Natural killer cell (primary cell): Measurements from ENCODE around the gene TRMT2B. TPM values are rescaled to one million over a fixed set of nuclear protein-coding genes. Genes with fewer than 3 reads are reported as not detected.

Source experiments
- ATAC-seq, 3 donors: fragments of 150-1000 bp in 2 of 3; fragments of 200-7000 bp in 1 of 3; cut with Tn5 transposase; 1 replicate in 1 of 3; 2 replicates in 2 of 3; pipeline ENCODE4 v1.10.0; 2021; ENCODE audit warnings: mild to moderate bottlenecking in 2 of 3, moderate library complexity in 2 of 3
- DNase-seq, 2 donors: peaks; one replicate each; pipeline versions ENCODE4 v3.0.0 to v3.0.0-alpha.2; 2013 to 2021; ENCODE audit warnings: mixed read lengths in 1 of 2
- H3K27ac ChIP-seq: one replicate; pipeline ENCODE4 v1.5.1; 2013; ENCODE audit warnings: mild to moderate bottlenecking, low read length
- H3K27me3 ChIP-seq: one replicate; pipeline ENCODE4 v1.6.1; 2013; ENCODE audit warnings: low read length; ENCODE audit not compliant: control insufficient read depth, insufficient read depth
- H3K36me3 ChIP-seq: one replicate; pipeline ENCODE4 v1.6.1; 2013; ENCODE audit warnings: low read length; ENCODE audit not compliant: control insufficient read depth, insufficient read depth
- H3K4me1 ChIP-seq: one replicate; pipeline ENCODE4 v1.6.1; 2013; ENCODE audit warnings: low read length; ENCODE audit not compliant: control insufficient read depth, insufficient read depth
- H3K4me3 ChIP-seq: one replicate; pipeline ENCODE4 v1.5.1; 2013; ENCODE audit warnings: low read length
- H3K9me3 ChIP-seq: one replicate; pipeline ENCODE4 v1.6.1; 2013; ENCODE audit warnings: low read length; ENCODE audit not compliant: control insufficient read depth, insufficient read depth
- H3K27ac Mint-ChIP-seq, 2 donors: one replicate each; pipeline ENCODE4 v1.8.0; 2022; ENCODE audit warnings: mild to moderate bottlenecking in 2 of 2, mixed read lengths in 2 of 2, moderate library complexity in 1 of 2
- H3K27me3 Mint-ChIP-seq, 2 donors: one replicate each; pipeline ENCODE4 v1.8.0; 2022; ENCODE audit warnings: low read depth in 2 of 2, mixed read lengths in 2 of 2
- H3K36me3 Mint-ChIP-seq: one replicate; pipeline ENCODE4 v1.8.0; 2022; ENCODE audit warnings: mixed read lengths
- H3K4me1 Mint-ChIP-seq, 2 donors: one replicate each; pipeline ENCODE4 v1.8.0; 2022; ENCODE audit warnings: mixed read lengths in 2 of 2
- H3K4me3 Mint-ChIP-seq: one replicate; pipeline ENCODE4 v1.8.0; 2022; ENCODE audit warnings: mild to moderate bottlenecking, moderate library complexity, mixed read lengths
- H3K9me3 Mint-ChIP-seq, 2 donors: one replicate each; pipeline ENCODE4 v1.8.0; 2022; ENCODE audit warnings: mixed read lengths in 2 of 2
- WGBS: methylation state at CpG from one replicate; pipeline ENCODE4 v1.1.7; 2013; ENCODE audit warnings: missing lambda C conversion rate; ENCODE audit not compliant: insufficient coverage; 5-methylcytosine and 5-hydroxymethylcytosine counted together
- intact Hi-C: fragments of 100-400 bp; cut with micrococcal nuclease; formaldehyde crosslinking; loops from one replicate; pipeline ENCODE4 v1.14.2; 2022
- total RNA-seq, 4 donors: library from RNA; stranded (reverse); fragments of 120-200 nt in 1 of 4; gene quantifications; one replicate each; pipeline versions ENCODE4 v1.2.3 to v1.2.4, GENCODE V29; 2013 to 2022
- TF ChIP-seq, protein P1 (sequence below): fragments of 200-600 bp; IDR thresholded peaks from one replicate; pipeline ENCODE4 v1.8.0; 2022; ENCODE audit warnings: antibody characterized with exemption

Gene TRMT2B
- total RNA-seq, 3 donors from 2014 or later (not counting 1 experiment from before 2014, with no cell fraction given), result 31.2 to 37.1 (median 36.7) TPM

DNA sequence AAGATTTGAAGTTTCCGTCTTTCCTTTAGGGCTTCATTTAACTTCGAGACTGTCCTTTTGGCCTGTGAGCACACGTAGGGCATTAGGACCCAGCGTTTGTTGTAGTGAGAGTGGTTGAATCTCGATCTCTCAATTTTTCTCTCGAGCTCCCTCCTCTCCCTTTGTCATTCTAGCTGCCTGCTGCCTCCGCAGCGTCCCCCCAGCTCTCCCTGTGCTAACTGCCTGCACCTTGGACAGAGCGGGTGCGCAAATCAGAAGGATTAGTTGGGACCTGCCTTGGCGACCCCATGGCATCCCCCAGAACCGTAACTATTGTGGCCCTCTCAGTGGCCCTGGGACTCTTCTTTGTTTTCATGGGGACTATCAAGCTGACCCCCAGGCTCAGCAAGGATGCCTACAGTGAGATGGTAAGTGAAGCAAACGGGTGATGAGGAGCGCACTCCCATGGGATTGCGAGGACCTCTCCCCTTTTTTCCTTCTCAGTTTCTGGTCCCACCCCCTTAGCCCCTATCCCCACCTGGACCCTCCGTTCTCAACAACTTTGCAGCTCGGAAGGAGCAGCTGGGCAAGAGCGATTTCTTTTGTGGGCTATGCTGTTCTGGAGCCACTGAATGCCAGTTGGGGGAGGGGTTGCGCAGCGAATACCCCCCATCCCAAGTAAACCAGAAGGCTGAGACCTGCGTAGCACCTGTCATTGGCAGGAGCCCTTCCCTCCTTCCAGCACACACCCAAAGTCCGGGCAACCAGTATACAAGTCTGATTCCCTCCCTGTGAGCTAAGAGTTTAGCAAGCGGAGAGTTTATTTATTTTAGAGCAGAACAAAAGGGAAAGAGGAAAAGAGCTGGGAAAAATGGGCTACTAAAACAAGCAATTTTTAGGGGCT, 27.0 kb upstream of the TRMT2B start, which contains the start of gene TMEM35A:
TMEM35A (plus strand) TSS at position 164 of the 883 bp plus-strand sequence; CDS start at position 288, 124 bp downstream.
- peak within 1 kb of the TSS; percentile 43 for H3K4me3 Mint-ChIP-seq
- intact Hi-C loops, result no loop called here
- 10% methylated on average over 8 of the region's 23 CpGs for WGBS

DNA sequence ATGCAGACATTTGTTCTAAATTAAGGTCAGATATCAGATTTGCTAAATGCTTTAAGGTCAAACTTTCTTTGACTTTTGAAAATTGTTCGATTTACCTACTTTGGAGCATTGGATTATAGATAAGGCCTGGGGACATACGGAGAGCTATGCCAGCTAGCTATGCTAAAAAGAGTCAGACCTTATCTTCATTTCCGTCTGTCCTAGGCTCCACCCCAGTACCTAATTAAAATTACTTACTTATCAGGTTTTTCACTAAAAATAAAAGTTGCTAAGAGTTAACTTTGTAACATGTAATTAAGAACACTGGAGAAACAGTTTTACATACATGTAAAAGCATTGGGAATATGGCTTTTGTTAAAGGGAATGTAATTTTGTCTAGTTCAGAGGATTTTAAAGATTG, 19.7 kb upstream of the TRMT2B start:
- Mint-ChIP-seq H3K4me3 (no peak overlapping the region), H3K9me3 (no peaks in the 10 kb centered on the region), H3K4me1 (no peaks in the 10 kb centered on the region), H3K27ac (no peak overlapping the region), H3K36me3 (no peaks in the 10 kb centered on the region), H3K27me3 (no peaks in the 10 kb centered on the region)
- H3K27me3 ChIP-seq, result no peaks in the 10 kb centered on the region
- H3K9me3 ChIP-seq, result no peaks in the 10 kb centered on the region
- ATAC-seq (no peak), DNase-seq (no peak)
- TF ChIP-seq, protein P1, sequence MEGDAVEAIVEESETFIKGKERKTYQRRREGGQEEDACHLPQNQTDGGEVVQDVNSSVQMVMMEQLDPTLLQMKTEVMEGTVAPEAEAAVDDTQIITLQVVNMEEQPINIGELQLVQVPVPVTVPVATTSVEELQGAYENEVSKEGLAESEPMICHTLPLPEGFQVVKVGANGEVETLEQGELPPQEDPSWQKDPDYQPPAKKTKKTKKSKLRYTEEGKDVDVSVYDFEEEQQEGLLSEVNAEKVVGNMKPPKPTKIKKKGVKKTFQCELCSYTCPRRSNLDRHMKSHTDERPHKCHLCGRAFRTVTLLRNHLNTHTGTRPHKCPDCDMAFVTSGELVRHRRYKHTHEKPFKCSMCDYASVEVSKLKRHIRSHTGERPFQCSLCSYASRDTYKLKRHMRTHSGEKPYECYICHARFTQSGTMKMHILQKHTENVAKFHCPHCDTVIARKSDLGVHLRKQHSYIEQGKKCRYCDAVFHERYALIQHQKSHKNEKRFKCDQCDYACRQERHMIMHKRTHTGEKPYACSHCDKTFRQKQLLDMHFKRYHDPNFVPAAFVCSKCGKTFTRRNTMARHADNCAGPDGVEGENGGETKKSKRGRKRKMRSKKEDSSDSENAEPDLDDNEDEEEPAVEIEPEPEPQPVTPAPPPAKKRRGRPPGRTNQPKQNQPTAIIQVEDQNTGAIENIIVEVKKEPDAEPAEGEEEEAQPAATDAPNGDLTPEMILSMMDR, result no peak
- intact Hi-C loops, result no loop called here
- no peak overlapping the region for H3K4me3 ChIP-seq
- no peaks in the 10 kb centered on the region for H3K4me1 ChIP-seq
- no peak overlapping the region for H3K27ac ChIP-seq
- H3K36me3 ChIP-seq, result no peaks in the 10 kb centered on the region
- no CpG with 5 or more reads among the region's 3 CpGs for WGBS

More for the DNA sequence above, 27.0 kb upstream of the TRMT2B start, which contains the start of gene TMEM35A:
- H3K4me3 ChIP-seq, result no peak within 1 kb of the TSS
- H3K4me1 Mint-ChIP-seq, result peaks cover 0 to 3% of the 10 kb centered on the region in 2 donors
- peaks cover 3% of the 10 kb centered on the region for H3K27me3 ChIP-seq
- DNase-seq (no peak), ATAC-seq (no peak)
- H3K27ac ChIP-seq, result no peak within 1 kb of the TSS
- no peaks in the 10 kb centered on the region for H3K36me3 Mint-ChIP-seq
- H3K36me3 ChIP-seq, result no peaks in the 10 kb centered on the region
- H3K27me3 Mint-ChIP-seq, result peaks cover 14 to 43% of the 10 kb centered on the region in 2 donors
- no peaks in the 10 kb centered on the region for H3K9me3 ChIP-seq
- peaks cover 4% of the 10 kb centered on the region for H3K4me1 ChIP-seq
- H3K9me3 Mint-ChIP-seq, result no peaks in the 10 kb centered on the region
- TF ChIP-seq, protein P1, result no peak
- H3K27ac Mint-ChIP-seq, result no peak within 1 kb of the TSS

DNA sequence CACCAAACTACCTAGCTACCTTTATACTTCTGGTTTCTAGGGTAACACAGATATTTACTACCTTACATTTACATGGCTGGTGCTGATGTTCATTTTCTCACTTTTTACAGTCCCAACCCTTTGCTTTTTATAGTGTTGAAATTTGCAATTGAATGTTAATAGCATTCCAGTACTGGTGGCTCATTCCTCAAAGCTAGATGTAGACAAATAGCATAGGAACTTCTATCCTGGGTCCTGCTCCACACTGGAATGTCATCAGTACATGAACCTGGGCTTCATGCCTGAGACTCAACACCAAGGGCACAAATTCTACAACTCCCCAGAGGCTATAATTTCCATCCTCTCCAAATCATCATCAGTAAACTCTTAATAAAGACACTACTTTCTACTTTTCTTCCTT, 10.3 kb upstream of the TRMT2B start:
- H3K9me3 ChIP-seq, result no peaks in the 10 kb centered on the region
- Mint-ChIP-seq H3K4me3 (no peak overlapping the region), H3K36me3 (no peaks in the 10 kb centered on the region), H3K4me1 (no peaks in the 10 kb centered on the region), H3K27ac (no peak overlapping the region), H3K27me3 (peaks cover 3 to 14% of the 10 kb centered on the region in 2 donors), H3K9me3 (no peaks in the 10 kb centered on the region)
- no peak overlapping the region for H3K4me3 ChIP-seq
- no peaks in the 10 kb centered on the region for H3K36me3 ChIP-seq
- intact Hi-C loops, result no loop called here
- no peaks in the 10 kb centered on the region for H3K27me3 ChIP-seq
- no peak for ATAC-seq
- no peak overlapping the region for H3K27ac ChIP-seq
- no peaks in the 10 kb centered on the region for H3K4me1 ChIP-seq
- TF ChIP-seq, protein P1, result no peak
- no peak for DNase-seq
